LNCAP (cell line): Measurements from ENCODE around the gene DBN1.

Source experiments
- TF ChIP-seq, protein P1 (sequence below): fragments of 450-650 bp; IDR thresholded peaks from 2 replicates; pipeline ENCODE4 v1.5.1; 2017; ENCODE audit warnings: mild to moderate bottlenecking

The DBN1 gene

DNA sequence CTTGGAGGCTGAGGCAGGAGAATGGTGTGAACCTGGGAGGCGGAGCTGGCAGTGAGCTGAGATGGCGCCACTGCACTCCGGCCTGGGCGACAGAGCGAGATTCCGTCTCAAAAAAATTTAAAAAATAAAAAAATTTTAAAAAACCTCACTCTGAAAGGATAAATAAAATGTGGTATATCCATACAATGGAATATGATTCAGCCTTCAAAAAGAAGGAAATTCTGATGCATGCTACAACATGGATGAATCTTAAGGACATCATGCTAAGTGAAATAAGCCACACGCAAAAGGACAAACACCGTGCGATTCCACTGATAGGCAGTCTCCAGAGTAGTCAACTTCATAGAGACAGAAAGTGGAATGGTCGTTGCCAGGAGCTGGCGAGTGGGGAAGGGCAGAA, 8.4 kb downstream of the DBN1 start:
- TF ChIP-seq, protein P1, sequence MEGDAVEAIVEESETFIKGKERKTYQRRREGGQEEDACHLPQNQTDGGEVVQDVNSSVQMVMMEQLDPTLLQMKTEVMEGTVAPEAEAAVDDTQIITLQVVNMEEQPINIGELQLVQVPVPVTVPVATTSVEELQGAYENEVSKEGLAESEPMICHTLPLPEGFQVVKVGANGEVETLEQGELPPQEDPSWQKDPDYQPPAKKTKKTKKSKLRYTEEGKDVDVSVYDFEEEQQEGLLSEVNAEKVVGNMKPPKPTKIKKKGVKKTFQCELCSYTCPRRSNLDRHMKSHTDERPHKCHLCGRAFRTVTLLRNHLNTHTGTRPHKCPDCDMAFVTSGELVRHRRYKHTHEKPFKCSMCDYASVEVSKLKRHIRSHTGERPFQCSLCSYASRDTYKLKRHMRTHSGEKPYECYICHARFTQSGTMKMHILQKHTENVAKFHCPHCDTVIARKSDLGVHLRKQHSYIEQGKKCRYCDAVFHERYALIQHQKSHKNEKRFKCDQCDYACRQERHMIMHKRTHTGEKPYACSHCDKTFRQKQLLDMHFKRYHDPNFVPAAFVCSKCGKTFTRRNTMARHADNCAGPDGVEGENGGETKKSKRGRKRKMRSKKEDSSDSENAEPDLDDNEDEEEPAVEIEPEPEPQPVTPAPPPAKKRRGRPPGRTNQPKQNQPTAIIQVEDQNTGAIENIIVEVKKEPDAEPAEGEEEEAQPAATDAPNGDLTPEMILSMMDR: no peak

DNA sequence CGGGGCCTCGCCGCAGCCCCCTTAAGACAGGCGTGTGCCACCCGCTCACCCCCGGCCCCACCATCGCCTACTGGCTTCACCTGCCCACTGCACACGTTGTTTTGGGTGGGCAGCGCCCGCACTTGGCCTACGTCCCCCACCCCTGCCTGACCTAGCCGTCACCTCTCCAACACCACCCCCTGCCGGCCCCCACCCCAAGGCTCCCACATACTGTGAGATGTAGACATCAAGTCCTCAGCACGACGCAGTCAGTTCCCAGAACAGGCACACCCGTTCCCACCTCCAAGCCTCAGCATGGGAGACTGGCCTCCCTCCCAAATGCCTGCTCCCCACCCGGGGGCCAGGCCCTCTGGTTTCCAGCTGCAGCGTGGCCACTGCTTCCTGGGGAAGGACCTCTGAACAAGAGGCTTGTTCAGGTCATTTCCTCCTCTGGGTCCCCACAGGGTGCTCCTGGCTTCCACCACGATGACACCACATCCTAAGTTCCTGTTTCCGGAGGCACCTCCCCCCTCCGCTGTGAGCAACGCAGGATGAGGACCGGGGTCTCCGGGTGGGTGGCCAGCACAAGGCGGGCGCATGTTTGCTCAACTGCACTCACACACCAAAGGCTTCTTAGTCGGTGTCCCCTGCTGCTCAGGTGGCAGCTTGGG, 11.3 kb downstream of the DBN1 start:
- TF ChIP-seq, protein P1: no peak

DNA sequence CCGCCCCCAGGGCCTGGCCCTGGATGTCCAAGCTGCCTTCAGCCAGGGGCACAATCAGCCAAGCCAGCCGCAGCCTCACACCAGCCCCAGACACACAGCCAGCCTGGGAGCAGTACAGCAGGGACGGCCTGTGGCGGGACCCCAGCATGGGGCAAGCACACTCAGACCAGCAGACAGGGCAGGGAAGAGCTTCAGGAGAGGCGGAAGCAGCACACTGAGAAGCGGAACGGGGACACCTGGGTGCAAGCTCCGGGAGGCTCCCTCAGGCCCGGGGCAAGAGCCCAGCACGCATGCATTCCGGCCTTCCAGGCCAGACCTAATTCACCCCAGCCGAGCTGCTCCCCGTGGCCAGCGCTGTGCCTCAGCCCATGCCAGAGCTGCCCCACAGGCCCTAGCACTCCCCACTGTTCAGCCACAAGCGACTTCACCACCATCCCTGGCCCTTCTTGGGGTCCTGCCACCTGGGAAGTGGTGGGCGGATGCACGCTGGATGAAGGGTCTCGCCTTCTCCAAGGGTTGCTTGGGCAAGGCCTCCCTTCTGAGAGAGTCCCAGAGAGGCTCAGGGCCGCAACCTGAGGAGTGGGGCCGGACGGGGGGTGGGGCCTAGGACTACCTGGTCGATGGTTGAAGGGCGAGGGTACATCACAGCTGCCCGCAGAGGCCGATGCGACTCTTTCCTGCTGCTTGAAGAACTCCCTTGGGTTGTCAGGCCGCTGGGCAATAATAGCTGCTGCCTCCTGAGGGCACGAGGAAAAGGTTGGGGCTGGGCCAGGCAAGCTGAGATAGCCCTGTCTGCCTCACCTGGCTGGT, 13.4 kb downstream of the DBN1 start:
- TF ChIP-seq, protein P1: no peak

DNA sequence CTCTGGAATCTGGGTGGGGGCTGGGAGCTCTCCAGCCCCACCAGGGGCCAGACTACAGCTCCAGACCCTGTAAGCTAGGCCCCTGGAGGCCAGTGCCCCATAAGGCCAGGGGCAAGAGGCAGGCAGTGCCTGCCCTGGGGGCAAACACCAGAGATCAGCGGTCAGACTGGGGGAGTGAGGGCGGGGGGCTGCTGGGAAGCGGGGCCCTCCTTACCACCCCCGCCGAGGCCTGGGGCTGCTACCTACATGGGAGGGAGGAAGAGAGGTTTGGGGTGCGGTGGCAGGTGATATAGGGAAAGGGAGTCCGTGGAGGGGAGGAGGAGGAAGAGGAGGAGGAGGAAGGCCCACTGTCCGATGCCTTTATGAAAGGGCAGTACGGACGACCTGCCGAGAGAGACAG, 14.1 kb downstream of the DBN1 start:
- TF ChIP-seq, protein P1: no peak

DNA sequence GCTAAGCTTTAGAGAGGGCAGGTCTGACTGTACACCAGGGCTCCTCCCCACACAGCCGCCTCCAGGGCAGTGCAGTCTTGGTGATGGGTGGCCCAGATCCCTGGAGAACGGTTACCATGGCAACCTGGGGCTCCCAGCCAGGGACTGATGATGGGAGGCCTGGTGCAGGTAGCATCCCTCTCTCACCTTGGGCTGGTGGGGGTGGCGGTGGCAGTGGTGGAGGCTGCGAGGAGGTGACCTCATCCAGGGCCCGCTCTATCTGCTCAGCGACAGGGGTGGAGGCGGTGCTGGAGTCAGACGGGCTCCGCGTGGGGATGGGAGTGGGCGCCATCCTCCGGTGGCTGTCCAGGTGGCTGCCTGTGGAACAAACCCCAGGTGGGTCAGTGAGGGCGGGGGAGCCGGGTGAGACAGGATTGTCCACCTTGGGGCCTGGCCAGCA, 14.5 kb downstream of the DBN1 start:
- TF ChIP-seq, protein P1: no peak

DNA sequence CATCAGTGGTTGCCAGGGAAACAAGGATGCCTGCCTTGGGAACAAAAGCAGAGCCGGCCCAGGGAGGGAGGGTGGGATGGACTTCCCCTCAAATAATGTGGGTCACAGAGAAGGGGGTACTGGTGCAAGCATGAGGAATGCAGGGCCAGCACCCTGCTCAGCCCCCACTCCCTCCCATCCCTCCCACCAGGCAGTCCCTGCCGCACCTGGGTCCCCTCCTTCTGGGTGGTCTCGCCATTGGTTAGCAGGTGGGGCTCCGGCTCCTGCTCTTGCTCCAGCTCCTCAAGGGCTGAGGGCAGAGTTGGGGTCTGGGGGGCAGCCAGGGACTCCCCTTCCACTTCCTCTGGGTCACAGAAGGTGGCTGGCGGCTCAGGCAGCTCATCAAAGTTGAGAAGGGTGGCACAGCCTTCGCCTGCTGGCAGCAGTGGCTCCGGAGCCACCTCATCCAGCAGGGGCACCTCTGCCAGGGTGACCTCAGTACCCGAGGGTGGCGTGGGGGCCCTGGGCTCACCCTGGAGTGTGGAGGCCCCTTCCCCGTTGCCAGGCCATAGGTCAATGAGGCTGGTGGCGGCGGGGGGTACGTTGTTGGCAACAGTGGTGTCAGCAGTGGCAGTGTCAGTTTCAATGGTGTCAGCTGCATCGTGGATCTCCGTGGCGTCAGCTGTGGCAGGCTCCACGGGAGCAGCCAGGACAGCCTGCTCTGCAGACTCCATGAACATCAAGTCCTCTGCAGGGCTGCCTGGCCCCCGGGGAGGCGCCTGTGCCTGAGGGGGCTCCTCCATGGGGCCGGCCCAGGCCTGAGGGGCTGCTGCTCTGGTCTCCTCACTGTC, 15.4 kb downstream of the DBN1 start:
- TF ChIP-seq, protein P1: no peak
